GM19043 (cell line): ENCODE results near the gene MAN2A2.

Experiments
- ATAC-seq: cut with Tn5 transposase; IDR thresholded peaks from one replicate; pipeline ENCODE4 v1.9.1; 2021; ENCODE audit warnings: low read depth; ENCODE audit not compliant: unreplicated experiment

MAN2A2 gene

DNA sequence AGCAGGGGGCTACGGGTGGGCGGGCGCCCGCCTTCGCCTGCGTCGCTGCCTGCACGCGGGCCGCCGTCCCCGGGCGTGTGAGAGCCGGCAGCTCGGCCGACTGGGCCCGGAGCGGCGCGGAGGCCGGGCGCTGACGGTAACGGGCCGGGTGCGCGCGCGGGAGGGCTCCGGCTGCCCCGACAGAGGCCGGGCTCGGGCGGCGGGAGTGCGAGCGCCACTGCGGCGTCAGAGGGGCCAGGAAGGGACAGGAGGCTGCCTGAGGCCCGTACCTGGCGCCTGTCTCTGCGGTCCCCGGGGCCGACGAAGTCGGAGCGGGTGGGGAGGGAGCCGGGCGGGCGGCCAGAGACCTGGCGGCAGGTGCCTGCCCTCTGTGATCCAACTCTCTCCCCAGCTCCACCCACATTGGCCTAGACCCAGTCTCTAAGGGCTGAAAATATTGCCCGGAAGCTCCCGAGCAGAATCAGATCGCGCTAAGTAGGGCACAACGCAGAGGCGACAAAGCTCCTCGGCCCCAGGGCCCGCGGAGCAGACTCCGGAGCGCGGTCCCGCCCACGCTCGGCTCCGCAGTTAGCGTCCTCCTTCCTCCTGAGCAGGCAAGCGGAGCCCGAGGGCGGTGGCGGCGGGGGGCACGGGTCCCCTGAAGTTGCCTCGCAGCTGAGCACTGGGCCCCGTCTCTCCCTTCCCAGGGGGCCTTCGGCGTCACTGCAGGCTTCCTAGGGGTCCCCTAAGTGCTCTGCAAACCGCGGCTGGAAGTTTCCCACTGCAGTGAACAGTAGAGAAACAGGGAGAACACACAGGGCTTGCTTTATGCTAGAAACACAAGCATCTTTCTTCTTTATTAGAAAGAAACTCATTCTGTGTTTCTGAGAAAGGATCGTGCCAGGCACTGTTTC lies at the start of gene MAN2A2:
Gene MAN2A2 (plus strand): TSS at position 463 of the 893 bp plus-strand sequence. CDS start 906 bp downstream, outside the sequence.
- peak; percentile 44 for ATAC-seq

DNA sequence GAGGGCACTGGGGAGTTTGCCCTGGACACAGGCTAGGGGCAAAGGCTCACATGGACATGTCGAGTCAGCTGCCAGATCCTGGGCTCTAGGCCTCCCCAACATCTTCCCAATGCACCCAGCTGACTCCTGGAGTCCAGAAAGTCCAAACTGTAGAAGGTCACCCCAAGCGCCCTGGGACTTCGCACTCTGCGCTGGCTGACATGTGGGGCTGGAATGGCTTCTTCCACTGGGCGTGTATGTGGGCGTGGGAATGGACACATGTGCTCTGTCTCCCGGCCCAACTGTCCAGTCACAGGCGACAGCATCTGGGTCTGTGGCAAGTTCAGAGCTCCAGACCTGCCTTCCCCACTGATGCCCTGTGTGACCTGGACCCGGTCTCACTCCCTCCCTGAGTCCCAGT lies 48.0 kb upstream of the MAN2A2 start:
- no peak for ATAC-seq

DNA sequence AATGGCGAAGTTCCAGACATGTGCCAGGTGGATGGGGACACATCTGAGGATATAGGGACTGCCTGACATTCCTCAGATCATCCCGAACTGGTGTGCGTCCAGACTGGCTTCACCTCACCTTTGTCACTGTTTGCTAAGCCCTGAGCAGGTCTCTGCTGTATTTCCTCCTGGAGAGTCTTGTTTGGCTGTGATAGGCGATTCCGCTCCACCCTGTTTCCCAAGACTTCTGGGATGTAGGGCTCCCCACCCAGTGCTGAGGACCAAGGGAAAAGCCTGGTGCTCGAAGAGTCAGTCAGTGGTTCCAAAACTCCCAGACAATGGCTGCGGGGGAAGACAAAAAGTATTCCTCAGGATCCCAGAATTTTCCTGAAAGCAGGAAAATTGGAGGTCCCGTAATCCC lies 45.8 kb upstream of the MAN2A2 start:
- ATAC-seq = no peak

DNA sequence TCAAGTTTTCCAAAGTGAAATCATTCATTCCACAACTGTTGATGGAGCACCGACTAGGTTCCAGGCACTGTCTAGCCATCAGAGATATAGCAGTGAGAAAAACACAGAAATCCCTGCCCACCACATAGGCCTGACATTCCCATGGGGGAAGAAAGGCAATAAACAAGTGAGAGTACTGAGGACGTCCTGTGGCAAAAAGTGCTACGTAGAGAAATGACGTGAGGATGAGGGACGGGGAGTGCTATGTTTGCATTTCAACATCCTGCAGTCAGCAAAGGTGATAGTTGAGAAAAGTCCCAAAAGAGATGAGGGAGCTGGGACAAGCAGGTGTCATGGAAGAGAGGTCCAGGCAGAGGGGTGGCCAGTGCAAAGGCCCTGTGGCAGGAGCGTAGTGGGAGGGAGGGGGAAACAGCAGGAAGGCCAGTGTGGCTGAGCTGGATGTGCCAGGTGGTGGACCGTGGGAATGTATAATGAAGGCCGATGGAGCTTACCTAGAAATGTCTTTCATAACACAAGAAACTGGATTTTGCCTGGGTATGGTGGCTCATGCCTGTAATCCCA lies 45.1 kb upstream of the MAN2A2 start:
- ATAC-seq = no peak

DNA sequence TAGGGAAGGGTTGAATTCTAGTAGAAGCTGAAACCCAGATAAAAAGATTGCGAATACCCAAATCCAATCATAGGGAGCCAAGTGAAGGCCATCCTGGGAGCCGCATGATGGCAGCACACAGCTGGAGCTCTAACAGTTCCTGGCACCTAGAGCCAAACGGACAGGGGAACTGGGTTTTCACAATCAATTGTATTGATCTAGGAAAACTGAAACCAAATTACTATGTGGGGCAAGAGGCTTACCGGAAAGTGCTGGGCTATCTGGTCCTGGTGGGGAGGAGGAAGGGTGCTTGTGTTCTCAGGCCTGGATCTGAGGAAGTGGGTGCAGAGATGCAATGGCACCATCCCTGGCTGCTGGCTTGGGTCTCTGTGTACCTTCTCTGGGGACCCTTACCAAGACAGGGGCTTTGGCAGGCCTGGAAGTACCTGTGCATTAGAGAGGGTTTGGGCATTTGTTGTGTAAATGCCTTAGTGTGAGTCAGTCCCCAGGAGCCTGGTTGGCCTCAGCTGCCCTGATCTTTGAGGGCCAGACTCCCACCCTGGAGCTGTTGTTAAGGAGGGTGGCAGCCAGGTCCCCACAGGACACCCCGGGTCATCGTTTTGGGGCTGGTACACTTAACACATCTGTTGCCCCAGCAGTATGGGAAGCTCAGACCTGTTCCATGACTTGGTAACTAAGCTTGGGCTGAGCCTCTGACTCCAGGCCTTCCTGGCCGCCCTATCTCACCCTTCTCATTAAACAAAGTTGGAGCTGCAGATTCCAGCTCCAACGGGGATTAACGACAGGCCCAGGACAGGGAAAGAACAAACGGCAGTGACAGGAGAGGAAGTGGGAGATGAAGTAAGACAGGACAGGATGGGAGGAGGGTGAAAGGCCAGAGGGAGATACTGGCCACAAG lies 43.6 kb upstream of the MAN2A2 start:
- no peak for ATAC-seq

DNA sequence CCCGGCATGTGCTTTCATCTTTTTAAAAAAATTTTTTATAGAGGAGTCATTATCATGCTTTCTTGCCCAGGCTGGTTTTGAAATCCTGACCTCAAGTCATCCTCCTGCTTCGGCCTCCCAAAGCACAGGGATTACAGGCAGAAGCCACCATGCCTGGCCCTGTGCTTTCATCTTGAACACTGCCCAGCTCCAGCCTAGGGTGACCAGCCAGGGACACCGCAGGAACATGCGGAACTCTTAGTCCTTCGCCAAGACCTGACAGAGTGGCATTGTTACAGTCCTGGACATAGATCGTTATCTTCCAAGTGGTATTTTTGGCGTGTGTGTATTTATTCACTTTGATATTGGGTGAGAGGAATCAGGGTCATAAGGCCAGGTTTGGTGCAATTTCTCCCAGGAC lies 42.7 kb upstream of the MAN2A2 start:
- no peak for ATAC-seq

DNA sequence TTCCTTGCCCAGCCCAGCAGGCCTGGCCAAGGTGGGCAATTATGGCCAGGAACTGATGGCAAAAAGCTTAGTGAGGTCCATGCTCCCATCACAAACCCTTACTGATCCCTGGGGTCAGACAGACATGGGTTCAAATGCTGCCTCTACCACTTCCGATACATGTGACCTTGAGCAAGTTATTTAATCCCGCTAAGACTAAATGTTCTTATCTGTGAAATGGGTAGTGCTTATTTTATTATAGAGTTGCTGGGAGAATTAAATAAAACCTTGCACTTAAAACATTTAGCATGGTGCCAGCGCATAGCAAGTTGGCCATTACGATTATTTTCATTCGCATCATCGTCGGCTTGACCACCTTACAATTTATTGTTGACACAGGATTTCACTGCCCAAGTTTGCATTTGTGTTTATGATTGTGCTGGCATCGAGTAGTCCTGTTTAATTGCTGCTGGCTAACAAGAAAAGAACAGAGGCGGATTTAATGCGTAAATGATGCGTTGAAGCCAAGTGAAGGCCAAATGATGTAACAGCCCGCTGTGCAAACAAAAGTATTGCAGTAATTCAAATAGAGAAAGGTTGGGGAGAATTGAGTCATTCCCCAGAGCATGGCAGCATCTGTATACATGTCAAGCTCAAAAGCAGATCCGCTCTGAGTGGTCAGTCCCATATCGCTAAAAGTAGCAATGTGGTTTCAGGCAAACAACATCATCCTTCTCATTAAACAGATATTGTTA lies 42.0 kb upstream of the MAN2A2 start:
- ATAC-seq = no peak

DNA sequence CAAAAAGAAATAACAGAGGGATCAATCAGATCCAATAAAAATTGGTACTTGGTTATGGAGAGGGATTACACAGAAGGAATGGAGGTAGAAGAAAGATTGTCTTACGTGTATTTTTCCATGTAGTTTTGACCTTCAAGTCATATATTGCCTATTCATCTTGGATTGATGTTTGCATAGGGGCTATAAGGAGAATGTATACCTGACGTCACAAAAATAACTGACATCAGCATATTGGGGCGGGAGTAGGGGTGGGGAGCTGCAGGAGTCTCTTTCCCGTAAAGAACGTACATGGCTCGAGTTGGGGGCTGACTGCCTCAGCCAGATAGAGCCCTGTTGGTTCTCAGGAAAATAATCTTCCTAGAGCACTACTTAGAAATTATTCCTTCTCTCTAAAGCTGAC lies 40.6 kb upstream of the MAN2A2 start:
- ATAC-seq = no peak

DNA sequence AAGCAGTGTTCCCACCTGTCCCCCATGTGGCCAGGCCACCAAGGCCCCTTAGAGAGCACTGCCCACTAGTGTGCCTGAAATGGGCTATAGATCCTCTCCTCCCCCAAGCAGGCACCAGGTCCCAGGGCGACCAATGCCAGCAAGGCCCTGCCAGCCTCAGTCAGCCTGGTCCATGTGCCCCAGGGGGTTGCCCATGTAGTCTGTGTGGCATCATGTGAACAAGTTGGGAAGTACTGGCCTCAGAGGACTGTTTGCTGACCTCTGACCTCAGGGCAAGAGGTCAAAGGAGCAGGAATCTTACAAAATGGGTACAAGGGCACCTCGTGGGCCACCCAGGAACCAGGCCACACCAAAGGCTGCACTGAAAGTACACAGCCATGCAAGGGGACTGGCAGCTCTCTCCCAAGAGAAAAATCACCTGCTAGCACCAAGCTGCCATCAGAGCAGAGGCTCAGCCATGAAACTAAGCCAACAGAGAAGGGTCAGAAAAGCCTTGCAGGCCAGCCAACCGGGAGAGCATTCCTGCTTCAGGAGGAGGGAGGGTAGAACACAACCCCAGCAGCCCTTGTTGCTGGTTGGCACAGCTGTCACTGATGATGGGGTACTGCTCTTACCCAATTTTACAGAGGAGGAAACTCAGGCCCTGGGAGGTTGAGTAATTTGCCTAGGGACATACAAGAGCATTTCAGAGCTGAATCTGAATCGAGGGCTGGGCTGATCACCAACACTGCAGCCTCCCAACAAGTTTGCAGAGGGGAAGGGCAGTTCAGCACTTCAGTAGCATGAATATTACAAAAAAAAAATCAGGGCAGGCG lies 39.9 kb upstream of the MAN2A2 start:
- ATAC-seq = no peak

DNA sequence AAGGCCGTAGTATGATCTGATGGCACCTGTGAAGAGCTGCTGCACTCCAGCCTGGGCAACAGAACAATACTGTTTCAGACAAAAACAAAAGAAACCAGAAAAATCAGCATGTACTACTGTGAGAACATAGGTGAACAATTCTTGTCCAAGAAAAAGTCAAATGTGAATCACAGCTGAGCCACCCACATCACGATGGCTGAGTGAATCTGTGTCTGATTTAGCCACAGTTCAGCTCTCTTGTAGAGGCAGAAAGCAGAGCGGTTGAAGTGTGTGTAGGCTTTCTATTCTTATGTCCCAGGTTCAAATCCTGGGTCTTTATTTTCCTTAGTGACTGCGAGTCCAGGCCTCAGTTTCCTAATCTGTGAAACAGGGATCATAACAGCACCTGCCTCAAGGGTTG lies 39.1 kb upstream of the MAN2A2 start:
- no peak for ATAC-seq

DNA sequence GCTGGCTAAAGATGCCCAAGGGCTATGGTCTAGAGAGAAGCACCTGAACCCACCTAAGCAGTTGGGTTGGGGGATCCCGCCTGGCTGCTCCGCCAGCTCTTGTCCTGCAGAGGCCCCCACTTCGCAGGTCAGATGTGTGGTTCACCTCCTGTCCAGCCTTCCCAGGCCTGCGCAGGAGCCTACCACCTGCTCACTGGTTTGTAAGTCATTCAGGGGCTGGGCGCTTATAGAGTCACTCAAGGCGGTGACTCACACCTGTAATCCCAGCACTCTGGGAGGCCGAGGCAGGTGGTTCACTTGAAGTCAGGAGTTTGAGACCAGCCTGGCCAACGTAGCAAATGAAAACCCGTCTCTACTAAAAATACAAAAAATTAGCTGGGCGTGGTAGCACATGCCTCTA lies 38.6 kb upstream of the MAN2A2 start:
- ATAC-seq = no peak

DNA sequence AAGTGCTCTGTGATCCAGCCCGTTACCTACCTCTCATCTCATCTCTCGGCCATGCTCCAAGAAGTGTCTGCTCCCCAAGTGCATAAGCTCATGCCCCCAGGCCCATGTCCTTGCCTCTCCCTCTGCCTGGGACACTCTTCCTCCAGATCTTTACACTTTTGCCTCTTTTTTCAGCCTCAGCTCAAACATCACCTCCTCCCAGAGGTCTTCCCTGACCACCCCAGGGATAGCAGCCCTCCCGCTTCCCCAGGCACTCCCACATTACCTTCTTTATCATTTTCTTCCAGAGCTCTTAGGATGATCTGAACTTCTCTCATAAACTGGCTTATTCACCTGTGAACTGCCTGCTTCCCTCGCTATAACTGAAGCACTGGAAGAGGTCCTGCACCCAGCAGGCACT lies 37.4 kb upstream of the MAN2A2 start:
- no peak for ATAC-seq

DNA sequence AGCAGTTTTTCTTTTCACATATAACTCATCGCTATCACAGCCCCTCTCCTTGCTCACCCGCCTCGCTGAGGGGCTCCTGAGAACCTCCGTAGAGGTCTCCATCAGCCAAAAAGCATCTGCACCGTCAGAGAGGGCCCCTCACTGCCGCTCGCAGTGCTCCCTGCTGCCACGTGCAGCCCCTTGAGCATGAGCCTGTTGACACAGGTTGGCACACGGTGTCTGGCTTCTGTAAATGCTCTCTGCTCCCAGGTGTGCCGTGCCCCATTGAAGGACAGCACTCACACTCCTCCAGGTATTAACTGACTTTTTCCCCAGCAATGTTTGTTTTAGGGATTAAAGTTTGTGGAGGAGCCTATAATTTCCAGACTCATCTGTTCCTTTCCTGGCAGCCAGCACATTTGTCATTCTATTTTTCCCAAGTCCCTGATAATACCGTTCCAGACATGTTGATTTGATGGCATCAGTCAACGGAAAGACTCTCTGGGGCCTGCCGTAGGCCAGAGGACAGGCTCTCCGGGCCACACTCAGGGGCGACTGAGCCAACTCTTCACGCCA lies 36.9 kb upstream of the MAN2A2 start:
- no peak for ATAC-seq

DNA sequence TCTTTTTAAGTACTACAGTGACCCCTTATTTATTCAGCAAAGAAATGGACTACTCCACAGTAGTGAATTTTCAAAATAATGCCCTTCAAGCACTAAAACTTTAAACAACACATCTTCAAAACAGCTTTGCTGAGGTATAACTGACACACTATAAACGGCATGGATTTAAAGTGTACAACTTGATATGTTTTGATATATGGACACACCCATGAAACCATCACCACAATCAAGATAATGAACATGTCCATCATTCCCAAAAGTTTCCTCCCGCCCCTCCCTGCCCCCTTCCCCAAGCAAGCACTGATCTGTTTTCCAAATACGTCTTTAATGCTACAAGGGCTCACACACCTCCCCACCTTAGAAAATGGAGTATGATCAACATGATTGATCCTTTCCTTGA lies 36.3 kb upstream of the MAN2A2 start:
- no peak for ATAC-seq

DNA sequence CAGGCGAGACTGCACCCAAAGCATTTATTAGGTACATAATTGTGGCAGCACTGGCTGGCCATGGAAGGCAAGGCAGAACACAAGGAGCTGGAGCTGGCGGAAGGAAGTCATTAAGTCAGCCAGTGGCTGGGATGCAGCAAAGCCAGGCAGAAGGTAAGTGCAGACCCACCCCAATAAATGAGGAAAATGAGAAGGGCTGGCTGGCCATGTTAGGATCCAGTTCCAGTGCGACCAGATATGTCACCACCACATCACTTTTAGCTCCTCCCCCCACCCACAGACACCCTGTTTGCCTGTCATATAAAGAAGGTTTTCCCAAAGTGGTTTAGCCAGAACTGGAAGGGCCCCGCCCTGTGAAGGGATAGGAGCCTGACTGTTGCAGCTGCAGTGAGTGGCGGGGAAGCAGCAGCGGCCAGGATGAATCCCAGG lies 34.8 kb upstream of the MAN2A2 start, which contains the start of gene FURIN:
Gene FURIN (plus strand): TSS at position 328 of the 429 bp plus-strand sequence. CDS start 7,153 bp downstream, outside the sequence.
- no peak for ATAC-seq

DNA sequence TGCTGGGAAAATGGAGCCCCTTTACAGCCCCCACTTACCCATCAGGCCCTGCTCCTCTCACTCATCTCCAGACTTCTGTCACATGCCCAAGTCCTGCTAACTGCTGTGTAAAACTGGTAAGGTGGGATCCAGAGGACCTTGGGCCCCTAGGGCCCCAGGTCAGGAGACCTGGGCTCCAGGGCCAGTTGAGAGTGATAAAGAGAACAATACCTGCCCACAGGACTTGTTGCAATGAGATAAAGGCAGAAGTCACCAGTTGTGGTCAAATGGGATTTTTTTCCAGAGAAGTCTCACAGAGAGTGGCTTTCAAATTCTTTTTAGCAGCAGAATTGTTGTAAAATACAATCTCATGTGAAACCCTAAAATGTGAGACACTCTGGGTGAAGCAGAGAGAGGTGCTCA lies 34.0 kb upstream of the MAN2A2 start:
- no peak for ATAC-seq

DNA sequence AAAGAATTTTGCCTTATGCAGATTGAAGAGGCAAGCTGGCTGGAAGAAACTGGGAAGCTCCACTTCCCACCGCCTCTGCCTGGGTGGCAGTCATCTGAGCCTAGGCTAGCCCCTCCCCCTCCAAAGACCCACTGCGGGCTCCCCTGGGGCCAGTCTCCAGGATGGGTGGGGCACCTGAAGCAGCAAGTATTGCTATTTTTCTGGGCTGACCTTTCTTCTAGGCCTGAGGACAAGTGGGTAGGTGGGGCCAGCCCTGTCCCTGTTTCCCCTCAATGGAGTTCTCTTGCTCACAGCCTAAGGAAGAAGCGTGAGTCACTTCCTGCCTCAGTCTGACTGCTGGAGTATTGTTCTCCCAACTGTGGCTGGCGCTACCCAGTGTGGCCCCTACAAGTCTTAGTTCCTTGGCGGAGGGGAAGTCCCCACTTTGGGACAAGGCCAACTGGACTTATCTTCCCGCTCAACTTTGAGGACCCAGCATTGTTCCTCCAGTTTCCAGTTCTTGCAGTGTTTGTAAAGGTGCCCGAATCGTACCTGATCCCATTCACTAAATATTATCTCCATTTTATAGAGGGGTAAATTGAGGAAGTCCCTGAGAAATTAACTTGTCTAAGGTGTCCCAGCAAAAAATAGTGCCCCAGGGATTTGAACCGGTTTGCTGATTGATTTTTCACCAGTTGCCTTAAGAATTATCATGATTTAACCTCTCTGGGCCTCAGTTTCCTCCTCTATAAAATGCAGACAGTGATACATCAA lies 33.3 kb upstream of the MAN2A2 start:
- ATAC-seq = no peak

DNA sequence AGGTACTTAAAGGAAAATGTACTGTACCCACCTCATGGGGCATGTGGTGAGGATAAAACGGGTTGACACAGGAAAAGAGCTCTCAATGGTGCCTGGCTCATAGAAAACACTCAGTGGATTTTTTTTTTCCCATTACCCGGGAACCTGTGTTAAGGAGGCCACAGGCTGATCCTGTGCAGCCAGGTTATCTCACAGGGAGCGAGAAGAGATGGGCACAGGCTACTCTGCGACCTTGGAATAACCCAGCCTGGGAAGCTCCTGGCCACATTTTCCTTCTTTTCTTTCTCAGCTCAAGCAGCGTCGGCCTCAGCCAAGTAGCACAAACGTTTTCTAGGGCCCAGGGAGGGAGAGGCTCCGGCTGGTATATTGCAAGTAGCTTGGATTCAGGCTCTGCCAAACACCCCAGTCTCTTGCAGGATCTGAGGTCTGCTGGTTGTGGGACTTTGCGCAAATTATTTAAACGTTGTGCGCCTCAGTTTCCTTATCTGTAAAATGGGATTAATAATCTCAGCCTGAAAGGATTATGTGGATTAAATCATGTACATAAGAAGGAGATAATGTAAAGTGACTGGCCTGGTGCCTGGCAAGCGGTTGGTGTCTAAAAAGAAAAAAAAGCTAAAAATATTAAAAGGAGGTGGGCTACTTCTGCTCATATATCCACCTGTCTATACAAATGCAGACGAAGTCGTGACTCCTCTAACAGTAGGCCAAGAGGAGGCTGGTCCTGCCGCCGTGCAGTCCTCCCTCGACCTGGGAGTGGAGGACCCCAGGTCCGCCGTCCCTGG lies 32.6 kb upstream of the MAN2A2 start:
- ATAC-seq = no peak
